8988T (cell line): ENCODE data around the gene CTSE.
"Not testable (repeated sequence)": the region's sequence is repeated elsewhere in the genome, so short reads cannot be mapped to it uniquely, and the experiment has no call there.

Source experiments
- DNase-seq: peaks from one replicate; pipeline ENCODE4 v3.0.0; 2011

Gene CTSE

GRCh38 chr1:206023695-206024094 is at the start of gene CTSE:
Gene CTSE, minus strand, starts transcription at chr1:206023895. Its CDS starts 104 bp downstream, at chr1:206023791.
- DNase-seq: no peak

- no peak for DNase-seq
These were observed 47.1 kb upstream of the CTSE start for GRCh38 chr1:206070627-206071304.

DNA sequence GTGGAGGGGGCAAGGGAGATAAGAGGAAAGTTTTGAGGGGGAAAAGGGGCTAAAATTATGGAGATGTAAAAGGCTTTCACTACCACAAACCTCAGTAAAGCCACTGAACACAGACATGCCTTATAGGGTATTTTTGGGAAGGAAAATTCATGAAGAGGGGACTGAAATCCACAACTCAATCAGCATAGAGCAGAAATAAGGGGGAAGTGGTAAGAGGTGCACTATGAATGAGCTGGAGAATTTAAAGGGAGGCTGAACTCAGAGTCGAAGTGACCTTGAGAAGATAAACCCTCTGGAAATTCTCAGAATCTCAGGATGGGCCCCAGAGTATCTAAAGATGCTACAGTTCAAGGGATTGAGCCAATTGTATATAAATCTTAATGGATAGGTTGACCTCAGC is 44.6 kb upstream of the CTSE start:
- no peak for DNase-seq

- no peak for DNase-seq
These were observed 44.0 kb upstream of the CTSE start for GRCh38 chr1:206067486-206068227.

DNA sequence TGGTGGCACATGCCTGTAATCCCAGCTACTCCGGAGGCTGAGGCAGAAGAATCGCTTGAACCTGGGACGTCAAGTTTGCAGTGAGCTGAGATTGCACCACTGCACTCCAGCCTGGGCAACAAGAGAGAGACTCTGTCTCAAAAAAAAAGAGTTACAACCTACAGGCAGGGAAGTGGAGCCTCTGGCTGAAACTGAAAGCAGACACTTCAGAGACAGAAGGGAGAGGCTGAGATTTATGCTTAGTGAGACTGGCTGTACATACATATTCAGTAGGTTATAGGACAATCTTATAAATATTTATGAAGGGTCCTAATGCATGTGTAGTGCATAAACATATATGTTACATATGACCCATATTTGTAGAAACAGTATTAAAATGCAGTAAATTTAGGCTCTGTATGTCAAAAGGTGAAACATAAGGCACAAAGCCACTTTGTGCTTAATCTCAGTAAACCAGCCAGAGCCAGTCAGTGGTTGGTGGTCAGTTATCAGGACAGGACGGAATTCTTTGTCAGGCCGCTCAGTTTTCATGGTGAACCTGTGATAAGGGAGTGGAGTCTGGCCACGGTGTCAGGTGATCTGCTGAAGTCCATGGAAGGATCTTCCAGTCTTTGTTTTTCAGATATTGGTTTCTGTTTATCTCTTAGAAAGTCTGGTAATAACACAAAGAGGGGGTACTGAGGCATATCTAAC is 42.9 kb upstream of the CTSE start:
- DNase-seq: no peak

DNA sequence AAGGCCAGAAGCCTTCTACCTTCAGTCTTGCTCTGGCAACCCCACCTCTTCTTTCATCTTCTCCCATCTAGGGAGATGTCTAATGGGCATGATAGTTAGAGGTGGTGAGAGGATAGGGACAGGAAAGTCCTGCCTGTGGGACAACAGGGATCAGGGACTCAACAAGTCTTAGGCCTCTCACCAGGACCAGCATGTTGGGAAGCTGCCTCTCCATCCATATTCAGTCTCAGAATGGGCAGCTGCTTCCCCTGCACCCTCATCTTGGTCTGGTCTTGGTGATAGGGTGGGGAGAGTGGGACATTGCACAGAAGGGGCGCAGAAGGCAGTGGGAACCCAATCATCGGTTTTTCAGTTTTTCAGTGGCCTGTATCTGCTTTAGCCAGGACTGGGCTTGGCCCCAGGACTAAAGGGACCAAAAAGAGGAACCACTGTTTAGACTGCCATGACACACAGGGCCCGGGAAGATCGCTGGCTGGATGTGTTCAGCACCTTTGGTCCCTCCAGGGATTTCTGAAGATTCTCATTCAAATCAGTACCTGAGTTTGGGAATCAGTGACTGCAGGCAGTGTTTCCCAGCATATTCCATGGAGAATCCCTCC is 42.0 kb upstream of the CTSE start:
- no peak for DNase-seq

- not testable (repeated sequence) for DNase-seq
These were observed 40.8 kb upstream of the CTSE start for GRCh38 chr1:206064501-206064900.

DNA sequence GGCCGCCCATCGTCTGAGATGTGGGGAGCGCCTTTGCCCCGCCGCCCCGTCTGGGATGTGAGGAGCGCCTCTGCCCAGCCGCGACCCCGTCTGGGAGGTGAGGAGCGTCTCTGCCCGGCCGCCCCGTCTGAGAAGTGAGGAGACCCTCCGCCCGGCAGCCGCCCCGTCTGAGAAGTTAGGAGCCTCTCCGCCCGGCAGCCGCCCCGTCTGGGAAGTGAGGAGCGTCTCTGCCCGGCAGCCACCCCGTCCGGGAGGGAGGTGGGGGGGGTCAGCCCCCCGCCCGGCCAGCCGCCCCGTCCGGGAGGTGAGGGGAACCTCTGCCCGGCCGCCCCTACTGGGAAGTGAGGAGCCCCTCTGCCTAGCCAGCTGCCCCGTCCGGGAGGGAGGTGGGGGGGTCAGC is 40.3 kb upstream of the CTSE start:
- DNase-seq: not testable (repeated sequence)

DNA sequence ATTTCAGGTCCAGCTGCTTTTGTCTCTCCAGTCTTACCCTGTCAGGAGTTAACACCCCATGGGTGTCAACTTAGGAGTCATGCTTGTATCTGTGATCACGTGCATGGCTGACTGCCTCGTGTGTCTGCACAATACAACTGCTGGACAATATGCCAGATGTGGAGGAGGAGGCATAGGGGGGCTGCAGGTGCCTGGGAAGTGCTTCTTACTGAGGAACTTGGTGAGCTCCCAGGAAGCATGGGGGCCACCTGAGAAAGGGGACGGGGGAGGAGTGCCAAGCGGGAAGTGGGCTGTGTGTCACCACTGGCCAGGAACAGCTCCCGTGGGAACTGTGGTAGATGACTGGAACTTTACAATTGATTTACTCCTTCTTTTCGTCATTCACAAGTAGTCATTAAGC is 38.8 kb upstream of the CTSE start:
- DNase-seq: no peak

DNA sequence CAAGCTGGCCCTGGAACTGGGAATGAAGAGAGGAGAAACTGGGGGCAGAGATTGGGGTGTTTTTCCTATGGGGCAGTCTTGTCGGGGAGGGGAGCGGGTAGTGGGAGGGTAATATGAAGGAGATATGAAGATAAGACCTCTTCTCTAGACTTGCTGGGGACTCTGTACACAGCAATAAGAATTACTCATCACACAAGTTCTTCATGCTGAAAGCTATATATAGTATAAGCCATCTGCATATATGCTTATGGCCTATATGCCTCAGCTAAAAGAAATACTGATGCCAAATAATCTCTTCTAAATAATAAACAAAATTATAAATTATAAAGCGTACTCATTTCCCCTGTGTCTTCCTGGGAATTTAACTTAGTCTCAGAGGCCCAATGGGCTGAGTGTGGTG is 37.1 kb upstream of the CTSE start:
- no peak for DNase-seq

- DNase-seq: no peak
These were observed 35.7 kb upstream of the CTSE start for GRCh38 chr1:206059355-206059915.

DNA sequence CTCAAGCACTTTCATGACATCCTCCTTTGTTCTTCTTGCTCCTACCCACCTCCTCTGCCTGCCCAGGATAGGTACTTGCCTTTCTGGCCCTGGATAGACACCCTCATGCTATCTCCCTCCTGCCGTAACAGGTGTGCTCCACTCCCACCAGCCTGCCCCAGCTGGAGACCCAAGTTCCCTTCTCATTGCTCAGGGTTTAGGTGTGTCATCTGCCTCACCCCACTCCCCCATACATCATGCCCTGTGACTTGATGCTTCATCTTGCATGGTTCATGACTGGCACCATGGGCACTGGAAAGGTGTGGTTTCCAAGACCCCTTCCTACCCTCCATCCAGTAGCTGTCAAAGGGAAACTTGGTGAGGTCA is 35.2 kb upstream of the CTSE start:
- no peak for DNase-seq

DNA sequence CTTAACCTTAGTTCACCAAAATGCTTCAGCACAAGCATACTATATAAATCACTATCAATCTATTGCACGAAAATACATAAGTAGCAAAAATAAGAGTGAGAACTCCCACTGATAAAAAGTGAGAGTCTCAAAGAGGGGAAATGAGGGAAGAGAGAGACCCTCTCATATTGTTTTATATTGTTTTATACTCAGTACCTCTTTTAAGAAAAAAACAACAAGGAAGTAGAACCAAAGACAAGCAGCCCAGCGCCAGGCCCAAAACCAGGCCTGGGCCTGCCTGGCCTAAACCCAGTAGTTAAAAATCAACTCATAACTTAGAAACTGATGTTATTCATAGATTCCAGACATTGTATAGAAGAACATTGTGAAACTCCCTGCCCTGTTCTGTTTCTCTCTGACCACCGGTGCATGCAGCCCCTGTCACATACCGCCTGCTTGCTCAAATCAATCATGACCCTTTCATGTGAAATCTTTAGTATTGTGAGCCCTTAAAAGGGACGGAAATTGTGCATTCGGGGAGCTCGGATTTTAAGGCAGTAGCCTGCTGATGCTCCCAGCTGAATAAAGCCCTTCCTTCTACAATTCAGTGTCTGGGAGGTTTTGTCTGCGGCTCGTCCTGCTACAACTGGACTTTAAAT is 34.7 kb upstream of the CTSE start:
- DNase-seq: not testable (repeated sequence)

GRCh38 chr1:206055639-206056323 is 32.1 kb upstream of the CTSE start:
- not testable (repeated sequence) for DNase-seq

GRCh38 chr1:206055069-206055625 is 31.5 kb upstream of the CTSE start:
- not testable (repeated sequence) for DNase-seq

DNA sequence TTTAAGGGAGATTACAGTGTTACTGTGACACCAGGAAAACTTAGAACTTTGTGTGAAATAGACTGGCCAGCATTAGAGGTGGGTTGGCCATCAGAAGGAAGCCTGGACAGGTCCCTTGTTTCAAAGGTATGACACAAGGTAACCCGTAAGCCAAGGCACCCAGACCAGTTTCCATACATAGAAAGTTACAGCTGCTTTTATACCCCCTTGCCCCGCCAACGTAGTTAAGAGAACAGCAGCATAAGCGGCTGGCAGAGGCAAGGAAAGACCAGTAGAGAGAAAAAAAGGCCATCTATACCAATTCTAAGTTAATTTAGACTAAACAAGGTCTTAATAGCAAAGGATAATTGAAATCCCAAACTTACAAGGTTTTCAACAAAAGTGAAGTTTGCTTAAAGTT is 29.9 kb upstream of the CTSE start:
- DNase-seq: not testable (repeated sequence)

- not testable (repeated sequence) for DNase-seq
These were observed 29.4 kb upstream of the CTSE start, which contains the start of gene RHEX for GRCh38 chr1:206052919-206053610. Gene RHEX, plus strand, starts transcription at chr1:206053173. Its CDS starts 44,656 bp downstream, at chr1:206097829.

DNA sequence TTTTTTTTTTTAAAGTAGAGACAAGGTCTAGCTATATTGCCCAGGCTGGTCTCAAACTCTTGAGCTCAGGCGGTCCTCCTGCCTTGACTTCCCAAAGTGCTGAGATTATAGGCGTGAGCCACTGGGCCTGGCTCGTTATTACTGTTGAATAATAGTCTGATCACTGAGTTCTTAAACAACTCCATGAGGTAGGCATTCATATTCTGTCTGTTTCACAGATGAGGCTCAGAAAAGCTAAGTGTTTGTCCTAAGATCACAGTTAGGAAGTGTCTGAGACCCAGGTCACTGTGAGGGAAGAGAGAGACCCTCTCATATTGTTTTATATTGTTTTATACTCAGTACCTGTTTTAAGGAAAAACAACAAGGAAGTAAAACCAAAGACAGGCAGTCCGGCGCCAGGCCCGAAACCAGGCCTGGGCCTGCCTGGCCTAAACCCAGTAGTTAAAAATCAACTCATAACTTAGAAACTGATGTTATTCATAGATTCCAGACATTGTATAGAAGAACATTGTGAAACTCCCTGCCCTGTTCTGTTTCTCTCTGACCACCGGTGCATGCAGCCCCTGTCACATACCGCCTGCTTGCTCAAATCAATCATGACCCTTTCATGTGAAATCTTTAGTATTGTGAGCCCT is 28.7 kb upstream of the CTSE start:
- not testable (repeated sequence) for DNase-seq

- DNase-seq: no peak
These were observed 27.1 kb upstream of the CTSE start for GRCh38 chr1:206050655-206051235.
